Activated CD8-positive, alpha-beta memory T cell treated with anti-CD3 and anti-CD28 coated beads, Interleukin-2, amount 50 U/mL, for 24 hours (primary cell): Measurements from ENCODE around the gene SUPT3H.

Experiments used
- DNase-seq: peaks from one replicate; pipeline ENCODE4 v3.0.0-alpha.2; 2020; ENCODE audit errors: extremely low read depth

Gene SUPT3H

DNA sequence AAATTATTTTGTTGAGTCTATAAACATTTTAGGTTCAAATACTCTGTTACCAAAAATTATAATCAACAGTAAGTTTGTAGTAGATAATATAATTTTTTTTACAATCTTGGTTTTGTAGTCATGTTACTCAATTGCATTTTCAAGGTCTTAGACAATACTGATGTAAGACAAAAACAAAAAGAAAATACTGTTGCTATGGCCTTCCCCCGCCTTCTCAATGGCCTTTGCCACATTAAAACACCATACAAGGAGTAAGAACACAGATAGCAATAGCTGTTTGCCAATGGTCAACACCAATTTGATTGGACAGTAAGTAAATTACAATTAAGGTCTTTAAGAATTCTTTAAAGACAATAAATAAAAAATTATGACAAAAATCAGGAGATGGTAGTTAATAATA, 540.0 kb downstream of the SUPT3H start:
- no peak for DNase-seq

DNA sequence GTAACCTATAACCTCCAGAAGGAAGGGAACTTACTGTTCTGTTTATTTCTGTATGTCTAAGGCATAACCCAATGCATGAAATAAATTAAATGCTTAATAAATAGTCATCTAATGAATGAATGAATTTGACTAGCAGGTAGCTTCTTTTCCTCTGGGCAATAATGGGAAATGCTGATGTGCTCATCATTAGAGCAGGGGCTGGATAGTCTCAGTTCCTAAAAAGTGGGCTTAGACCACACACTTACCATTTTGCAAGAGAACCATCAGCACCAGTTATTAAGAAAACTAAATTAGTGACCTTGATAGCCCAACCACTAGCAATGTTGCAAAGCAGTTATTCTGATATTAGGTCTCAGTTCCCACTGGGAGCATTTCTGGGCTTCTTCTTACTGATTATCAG, 540.5 kb downstream of the SUPT3H start:
- DNase-seq: no peak

DNA sequence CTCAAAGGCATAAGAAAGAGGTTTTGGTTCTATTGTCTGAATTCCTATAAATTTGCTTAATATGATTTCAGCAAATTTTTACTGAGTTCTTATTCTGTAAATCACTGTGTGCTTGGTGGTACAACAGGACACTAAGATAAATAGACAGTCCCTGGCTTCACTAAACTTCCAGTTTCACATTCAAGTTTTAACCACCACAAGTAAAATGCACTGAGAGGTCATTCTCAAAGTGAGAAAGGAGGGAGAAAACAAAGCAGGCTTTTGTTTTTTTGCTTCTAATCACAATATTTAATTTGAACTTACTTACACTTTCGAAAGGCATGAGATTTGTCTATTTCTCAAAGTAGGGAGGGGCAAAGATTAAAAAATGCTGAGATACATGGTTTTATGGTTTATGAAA, 544.5 kb downstream of the SUPT3H start:
- DNase-seq: no peak

DNA sequence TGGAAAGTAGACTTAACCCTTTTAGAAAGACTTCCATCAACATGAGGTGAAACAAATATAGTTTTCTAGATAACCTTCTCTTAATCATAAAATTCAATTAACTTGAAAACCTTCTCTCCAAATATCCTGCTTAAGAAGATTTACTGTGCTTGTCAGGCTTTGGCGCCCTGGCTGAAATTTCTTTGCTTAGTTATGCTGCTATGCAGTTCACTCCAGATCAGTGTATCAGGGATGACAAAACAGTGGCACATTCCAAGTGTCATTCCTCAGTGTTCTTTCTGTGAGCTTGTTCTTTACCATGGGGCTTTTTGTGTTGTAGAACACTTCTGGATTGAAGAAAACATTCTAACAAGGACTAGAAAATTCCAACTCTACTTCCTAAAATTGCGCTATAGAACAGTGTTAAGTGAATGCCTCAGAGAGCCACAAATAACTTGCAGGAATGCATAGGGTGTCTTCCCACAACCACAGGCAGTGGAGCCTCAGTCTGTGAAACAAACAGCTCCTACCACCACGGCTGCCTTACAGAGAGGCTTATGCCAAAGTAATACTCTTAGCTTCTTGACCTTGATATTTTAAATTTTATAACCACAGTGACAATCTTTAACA, 546.6 kb downstream of the SUPT3H start:
- DNase-seq: no peak

DNA sequence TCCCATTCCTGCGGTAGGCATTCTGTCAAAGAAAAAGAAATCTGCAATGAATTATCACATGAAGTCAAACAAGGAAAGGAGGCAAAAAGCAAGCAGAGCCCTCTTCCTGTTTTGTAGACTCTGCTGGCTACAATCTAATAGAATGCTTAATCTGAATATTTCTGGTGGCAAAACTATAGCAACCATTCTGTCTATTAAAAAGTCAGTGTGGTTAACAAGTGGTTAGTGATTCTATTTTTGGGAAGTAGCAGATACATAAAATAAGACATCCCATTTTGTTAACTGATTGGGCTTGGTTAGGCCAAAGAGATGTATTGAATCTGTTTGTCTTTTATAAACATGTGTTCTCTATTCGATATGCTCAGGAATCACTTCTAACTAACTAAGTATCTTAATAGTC, 547.9 kb downstream of the SUPT3H start:
- no peak for DNase-seq

DNA sequence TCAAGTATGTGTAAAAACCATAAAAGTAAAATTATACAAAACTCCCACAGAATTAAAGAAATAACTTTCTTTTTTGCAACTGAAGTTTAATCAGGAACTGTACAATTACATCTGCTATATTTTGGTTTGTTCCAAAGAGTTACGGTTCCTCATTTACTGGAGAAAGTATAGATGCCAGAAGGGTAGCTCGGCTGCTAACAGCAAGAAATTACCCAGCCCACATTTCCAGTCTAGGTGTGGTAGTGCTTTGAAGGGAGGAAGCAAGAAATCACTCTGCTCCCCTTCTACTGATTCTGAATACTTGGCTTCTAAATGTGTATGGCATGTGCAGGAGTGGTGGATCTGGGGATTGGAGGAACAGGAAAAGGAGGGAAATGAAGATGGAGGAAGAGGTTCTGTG, 549.0 kb downstream of the SUPT3H start:
- no peak for DNase-seq

DNA sequence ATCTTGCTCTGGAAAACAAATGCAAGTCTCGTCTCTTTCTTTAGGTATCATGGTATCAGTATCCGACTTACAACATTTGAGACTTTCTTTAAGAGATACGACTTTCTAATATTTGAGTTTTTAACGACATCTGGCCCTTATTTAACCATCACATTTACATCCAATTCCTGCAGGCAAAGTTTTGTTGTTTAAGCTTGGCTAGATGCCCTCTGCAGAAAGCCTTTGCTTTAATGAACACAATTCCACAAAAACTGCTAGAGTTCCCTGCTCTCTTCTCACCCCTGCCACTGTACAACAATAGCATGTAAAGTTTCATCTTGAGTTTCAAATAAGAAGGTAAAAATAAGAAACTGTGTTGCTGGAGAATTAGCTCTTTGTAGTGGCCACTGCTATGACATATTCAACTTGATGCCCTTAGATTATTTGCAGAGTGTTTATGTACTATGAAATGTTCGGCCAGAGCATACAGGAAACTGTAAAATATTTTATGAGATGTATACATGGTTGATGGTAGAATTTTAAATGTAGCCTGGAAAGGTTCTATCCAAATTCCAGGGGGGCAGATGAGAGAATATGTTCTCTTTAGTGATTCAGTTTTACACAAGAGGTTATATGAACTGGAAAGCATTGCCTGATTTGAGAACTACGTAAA, 551.6 kb downstream of the SUPT3H start:
- DNase-seq: no peak

DNA sequence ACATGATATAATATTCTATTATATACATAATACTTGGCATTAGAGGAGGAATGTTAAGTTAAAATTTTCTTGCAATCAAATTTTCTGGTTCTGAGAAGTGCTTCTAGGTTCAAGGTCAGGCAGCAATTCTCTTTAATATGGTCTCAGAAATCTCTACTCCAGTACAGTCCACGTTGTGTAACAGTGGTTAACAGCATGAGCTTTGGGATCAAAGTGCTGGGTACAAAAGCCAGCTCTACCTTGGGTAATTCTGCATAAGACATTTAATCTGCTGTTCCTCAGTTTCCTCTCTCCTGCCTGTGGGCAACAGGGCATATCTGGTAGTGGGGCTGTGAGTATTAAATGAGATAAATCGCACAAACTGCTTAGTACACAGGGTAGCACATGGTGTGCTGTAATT, 552.5 kb downstream of the SUPT3H start:
- no peak for DNase-seq

DNA sequence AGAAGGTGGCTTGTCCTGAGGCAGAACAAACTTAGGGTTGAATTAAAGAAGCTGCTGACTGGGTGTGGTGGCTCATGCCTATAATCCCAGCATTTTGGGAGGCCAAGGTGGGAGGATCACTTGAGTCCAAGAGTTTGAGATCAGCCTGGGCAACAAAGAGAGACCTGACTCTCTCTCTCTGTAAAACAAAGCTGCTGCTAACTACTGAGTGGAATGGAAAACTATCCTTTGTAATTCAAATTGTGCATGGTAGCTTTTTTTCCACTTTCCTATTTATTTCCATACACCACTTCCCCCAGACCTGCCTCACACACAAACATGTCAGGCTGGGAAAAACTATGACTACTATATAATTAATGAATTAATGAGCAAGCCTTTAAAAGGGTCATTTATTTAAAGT, 553.2 kb downstream of the SUPT3H start:
- no peak for DNase-seq

DNA sequence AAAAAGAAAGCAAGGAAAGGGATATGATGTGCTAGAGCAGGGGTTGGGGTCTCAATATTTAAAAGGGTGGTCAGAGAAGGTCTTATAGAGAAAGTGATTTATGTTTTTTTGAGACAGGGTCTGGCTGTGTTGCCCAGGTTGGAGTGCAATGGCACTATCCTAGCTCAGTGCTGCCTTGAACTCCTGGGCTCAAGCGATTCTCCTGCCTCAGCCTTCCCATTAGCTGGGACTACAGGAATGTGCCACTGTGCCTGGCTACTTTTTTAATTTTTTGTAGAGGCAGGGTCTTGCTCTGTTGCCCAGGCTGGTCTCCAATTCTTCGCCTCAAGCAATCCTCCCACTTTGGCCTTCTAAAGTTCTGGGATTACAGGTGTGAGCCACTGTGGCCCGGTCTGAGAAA, 557.0 kb downstream of the SUPT3H start:
- no peak for DNase-seq

DNA sequence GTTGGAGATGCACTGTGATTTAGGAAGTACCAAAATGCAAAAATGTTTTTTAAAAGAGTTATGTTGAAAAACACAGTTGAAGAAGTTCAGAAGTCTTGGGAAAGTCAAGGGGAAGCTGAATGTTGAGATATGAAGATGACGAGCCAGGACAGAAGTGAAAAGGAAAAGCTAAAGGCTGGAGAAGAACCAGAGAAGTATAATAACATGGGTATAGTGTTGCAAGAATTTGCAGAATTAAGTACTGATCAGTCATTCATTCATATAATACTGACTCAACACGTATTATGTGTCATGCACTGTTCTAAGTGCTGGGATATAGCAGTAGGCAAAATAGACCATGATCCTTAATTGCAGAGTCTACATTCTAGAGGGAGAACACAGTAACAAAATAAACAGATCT, 557.4 kb downstream of the SUPT3H start:
- no peak for DNase-seq

DNA sequence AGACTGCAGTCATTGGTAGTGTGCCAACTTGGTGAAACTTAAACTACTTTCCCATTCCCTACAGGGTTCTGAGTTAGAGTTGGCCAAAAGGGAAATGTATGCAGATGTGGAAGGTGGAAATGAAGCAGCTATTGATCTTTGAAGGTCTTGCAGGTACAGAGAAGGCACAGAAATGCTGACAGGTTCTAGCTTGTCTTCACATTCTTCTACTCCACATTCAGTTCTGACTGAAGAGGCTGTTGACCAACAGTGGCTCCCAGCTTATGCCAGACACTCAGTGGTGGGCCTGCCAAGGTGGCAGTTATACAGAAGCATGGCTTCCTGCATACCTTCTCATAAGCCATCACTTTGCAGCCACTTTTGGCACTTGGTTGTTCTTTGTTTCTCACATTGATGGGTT, 566.3 kb downstream of the SUPT3H start:
- DNase-seq: no peak

DNA sequence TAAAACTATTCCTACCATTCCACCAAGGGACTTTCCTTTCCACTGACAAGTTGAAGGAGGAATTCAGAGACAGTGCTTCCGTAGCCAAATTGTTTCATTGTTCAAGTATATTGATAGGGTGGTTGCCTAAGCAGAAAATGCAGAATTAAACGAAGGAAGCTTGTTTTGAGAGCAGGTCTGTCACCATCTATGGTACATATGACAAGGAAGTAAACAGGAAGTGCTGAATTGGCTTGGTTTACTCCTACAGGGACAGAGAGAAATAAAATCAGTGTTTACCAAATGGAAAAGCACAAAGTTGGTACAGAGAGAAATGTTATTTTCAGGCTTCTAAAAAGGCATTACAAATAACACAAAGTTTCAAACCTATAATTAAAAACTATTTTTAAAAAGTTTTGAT, 568.5 kb downstream of the SUPT3H start:
- DNase-seq: no peak

DNA sequence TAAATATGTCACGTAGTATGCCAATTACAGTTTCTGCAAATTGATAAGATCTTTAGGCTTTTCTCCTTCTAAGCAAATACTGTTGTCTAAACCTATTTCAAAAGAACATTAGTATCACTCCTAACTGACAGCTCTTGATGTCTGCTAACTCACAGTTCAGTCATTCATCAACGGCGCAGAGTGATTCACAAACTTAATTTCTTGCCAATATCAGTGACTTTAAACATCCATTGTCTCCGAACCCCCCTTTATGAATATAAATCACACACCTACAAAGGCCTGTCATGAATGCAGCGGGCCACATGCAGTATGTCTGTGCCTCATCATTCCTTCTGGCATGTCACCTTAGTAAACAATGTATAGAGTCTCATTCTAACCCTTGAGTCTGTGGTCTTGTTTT, 569.6 kb downstream of the SUPT3H start:
- no peak for DNase-seq

DNA sequence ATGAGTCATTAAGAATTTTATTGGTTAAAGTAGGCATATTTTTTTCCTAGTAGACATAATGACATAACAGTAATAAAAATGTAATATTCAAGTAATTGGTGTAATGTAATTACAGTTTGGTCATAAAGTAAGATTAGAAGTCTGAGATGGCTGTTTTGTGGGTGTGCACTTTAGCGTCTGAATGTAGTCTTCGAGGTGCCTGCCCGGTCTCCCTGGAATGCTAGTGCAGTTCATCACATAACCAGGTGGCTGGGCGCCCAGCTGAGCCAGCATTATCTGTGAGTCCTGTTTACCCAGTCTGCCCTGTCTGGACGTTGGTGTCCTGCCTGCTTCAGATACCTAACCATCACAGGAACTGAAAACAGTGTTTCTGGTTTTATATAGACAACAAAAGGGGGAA, 571.1 kb downstream of the SUPT3H start:
- no peak for DNase-seq

DNA sequence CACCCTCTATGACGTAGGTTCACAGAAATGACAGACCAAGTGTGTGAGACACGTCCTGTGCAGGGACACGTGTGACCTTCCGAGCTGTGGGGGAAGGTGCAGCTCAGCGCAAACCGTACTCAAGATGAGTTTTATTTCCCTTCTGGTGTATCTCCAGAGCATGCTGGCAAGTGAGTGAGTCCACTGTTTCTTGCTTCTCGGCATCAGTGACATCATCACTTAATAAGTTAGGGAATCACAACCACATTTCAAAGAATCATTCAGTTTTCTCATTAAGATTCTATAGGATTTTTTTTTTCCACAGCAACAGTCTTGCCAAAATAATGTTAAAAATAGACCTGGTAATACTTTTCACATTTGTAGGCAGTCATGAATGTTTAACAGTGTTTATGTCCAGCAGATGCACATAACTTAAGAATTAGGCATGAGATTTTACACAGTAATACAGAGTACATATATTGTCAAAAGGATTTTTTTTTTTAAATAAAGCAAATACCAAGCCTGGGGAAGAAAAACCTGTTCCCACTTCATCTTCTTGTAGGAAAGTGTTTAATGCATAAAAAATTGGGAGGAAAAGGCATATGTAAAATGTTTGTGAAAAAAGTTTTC, 572.4 kb downstream of the SUPT3H start:
- DNase-seq: no peak

DNA sequence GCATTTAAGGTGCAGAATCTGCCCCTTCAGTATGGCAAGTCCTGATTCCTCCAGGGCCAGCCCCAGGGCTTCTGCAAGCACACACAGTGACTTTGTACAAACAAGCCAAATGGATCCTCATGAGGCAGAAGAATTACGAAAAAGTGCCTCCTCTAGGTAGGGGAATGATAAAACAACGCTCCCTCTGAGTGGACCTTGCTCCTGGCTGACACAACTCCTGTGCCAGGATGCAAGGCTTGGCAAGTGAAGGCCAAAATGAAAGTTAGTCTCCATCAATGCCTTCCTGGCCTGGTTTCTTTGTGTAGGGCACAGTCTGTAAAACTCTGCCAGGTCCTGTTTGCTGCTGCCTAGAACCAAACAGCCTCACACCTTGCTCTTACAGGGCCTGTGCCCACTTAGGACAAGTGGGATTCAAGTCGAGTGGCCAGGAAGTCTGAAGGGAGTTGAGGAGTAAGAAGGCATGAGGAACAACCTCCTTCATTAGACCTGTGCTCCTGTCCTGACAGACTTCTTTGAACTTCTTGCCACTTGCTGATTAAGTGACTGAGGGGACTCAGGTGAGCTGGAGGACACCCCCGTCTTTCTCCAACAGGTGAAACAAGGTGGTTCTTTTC, 573.1 kb downstream of the SUPT3H start:
- no peak for DNase-seq

DNA sequence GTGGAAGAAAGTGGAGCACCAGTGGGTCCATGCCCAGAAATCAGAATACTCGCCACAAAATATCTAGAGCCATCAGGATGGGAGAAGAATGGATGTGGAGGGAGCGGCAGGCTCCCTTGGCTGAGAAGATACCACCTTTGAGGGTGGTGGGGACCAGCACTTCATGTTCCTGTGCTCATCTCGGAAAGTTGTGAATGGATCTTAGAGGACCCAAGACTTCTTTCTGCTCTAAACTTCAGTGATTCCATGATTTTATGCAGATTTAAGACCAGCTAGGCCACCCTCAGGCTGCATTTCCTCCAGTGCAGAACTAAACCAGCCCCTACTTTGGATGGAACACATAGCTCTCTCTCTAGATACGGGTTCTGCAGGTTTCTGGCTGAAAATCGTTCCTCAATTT, 573.7 kb downstream of the SUPT3H start:
- DNase-seq: no peak

DNA sequence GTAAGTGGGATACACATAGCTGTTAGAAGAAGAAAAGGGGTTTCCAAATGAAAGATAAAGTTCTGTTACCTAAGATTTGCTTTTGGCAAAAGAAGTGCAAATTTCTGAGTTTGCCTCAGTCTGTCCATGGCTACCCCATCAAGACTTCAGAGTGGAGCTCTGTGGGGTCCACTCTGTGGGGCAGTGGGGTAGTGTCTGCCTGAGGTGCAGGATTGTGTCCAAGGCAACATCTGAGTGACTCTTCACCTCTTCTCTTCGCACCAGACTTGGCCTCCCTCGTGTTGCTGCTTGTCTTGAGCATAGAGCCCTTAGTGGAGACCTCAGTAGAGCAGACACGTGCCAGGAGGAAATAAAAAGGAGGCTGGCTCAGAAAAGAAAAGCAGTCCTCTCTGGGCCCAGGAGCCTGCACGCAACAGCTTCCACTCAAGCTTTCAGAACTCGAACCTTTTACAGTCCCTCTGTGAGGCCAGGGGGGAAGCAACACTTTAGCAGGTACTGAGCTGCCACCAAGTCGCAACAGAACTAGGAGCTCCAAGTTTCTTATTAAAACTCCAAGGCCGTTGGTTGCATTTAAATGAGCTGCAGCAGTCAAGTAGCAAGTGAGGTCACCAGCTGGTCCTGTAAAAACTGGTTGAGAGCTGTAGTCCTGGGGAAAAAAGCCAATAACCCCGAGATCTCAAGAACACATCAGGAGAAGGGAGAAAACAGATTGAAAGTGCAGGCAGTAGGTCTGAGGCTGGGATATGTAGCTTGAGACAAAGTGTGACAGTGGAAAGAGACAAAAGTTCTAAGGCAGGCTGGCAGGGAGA, 576.7 kb downstream of the SUPT3H start:
- no peak for DNase-seq

DNA sequence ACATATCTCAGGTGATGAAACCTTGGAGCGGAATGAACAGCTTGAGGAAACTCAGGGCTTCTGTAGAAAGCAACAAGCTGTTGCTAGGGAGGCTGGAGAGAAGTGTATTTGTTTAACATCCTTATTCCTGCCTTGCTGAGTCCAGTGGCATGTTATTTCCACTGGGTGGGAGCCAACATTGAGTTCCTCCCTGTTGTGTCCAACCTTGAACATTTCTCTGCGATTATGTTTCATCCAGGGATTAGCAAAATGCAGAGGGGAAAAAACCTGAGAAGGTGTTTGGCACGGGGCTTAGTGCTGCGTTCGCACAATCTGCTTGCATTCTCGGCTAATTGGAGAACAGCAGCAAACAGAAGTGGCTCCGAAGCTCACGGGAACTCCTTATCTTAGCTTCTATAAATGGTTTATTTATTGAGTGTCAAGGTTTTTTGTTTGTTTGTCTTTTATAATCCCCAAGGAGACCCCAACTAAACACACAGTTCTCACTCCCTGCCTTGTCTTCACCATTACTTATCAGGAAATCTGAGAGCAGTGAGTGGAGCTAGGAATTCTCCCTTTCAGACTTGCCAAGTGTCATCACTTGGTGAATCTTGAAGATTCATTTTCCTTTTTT, 577.5 kb downstream of the SUPT3H start:
- DNase-seq: no peak

DNA sequence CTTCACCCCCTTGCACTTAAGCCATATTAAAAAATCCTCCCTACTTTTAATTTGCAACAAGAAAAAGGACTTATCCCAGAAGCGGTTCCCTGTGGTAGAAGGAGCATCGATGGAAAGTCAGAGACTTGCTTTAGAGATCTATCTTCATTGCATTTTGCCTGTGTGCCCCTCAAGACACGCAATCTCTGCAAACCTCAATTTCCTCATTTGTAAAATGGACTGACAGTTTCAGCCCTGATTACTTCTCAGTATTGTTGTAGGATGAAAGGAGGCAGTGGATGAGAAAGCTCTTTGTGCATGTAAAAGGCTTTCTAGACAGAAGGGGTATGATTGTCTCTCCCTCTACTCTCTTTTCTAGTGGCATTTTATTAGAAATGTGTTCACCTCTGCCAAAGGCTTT, 580.0 kb downstream of the SUPT3H start:
- no peak for DNase-seq

DNA sequence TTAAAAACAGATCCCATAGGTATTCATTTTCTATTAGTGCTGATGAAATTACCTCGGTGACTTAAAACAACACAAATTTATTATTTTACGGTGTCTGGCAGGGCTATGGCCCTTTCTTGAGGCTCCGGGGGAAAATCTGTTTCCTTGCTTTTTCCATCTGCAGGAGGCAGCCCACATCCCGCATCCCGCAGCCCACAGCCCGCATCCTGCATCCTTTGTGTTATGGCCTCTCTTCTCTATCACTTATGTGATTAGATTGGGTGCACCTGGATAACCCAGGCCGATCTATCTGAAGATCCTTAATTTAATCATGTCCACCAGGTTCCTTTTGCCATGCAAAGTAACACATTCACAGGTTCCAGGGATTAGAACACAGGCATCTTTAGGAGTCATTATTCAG, 582.4 kb downstream of the SUPT3H start:
- DNase-seq: no peak
